ENCODE results near the gene DISC1. TPM values are rescaled to one million over a fixed set of nuclear protein-coding genes. Genes with fewer than 3 reads are reported as not detected.
"Not testable (repeated sequence)": the region's sequence is repeated elsewhere in the genome, so short reads cannot be mapped to it uniquely, and the experiment has no call there.

Gene DISC1
- total and polyA plus RNA-seq, 2 donors (not counting 1 experiment from before 2014, with no cell fraction given), result 2.7 to 4.3 TPM

- no peaks in the 10 kb centered on the region for H3K27me3 Mint-ChIP-seq
- H3K9me3 Mint-ChIP-seq (ENCODE audit: insufficient read depth), result peaks cover 2% of the 10 kb centered on the region
- Histone ChIP-seq H3K4me1 (ENCODE audit: control insufficient read depth in 2 of 2, insufficient read depth in 2 of 2, low read length in 2 of 2) (no peaks in the 10 kb centered on the region), H4K20me1 (ENCODE audit: control insufficient read depth, insufficient read depth, low read length, poor library complexity, severe bottlenecking) (no peaks in the 10 kb centered on the region), H3K36me3 (replicated peaks in 1 of 2; ENCODE audit: control extremely low read depth in 1 of 2, control insufficient read depth in 1 of 2, extremely low read depth in 1 of 2, insufficient read depth in 2 of 2, low read length in 1 of 2) (no peaks in the 10 kb centered on the region), H3K27ac (ENCODE audit: low read length in 2 of 2) (no peak overlapping the region), H2AFZ (ENCODE audit: insufficient read depth, low read depth, low read length, poor library complexity, severe bottlenecking) (no peak overlapping the region), H3K9me3 (ENCODE audit: control extremely low read depth in 1 of 3, control insufficient read depth in 2 of 3, insufficient read depth in 1 of 3, low read length in 2 of 3) (peaks cover 0 to 3% (median 2%) of the 10 kb centered on the region in 3 donors), H3K27me3 (replicated peaks in 1 of 4; ENCODE audit: control extremely low read depth in 1 of 4, control insufficient read depth in 3 of 4, insufficient read depth in 4 of 4, low read length in 3 of 4) (no peaks in the 10 kb centered on the region), H3K4me3 (ENCODE audit: control extremely low read depth in 1 of 5, extremely low read depth in 1 of 5, insufficient read depth in 1 of 5, low read depth in 2 of 5, low read length in 4 of 5) (no peak overlapping the region), H3K4me2 (replicated peaks; ENCODE audit: low read depth, low read length, poor library complexity, severe bottlenecking) (no peak overlapping the region), H3K9ac (ENCODE audit: low read length) (no peak overlapping the region), H3K79me2 (ENCODE audit: control insufficient read depth, insufficient read depth, low read length) (peaks cover 3% of the 10 kb centered on the region)
- H3K27ac Mint-ChIP-seq, result no peak overlapping the region
- WGBS (ENCODE audit: insufficient coverage), result 97% methylated on average over 9 of the region's 13 CpGs
- no peaks in the 10 kb centered on the region for H3K4me1 Mint-ChIP-seq
- DNase-seq (no peak), ATAC-seq (ENCODE audit: low read depth) (no peak)
- TF ChIP-seq EZH2 (IDR thresholded peaks at IDR 0.05; ENCODE audit: borderline replicate concordance, insufficient read depth, low read depth, low read length, poor library complexity, severe bottlenecking), result no peak
- TF ChIP-seq CTCF (IDR thresholded peaks at IDR 0.05), result no peak
- intact Hi-C loops (cut with micrococcal nuclease), result no loop called here
- H3K4me3 Mint-ChIP-seq, result no peak overlapping the region
- CTCF ChIA-PET, result interaction anchor here (0.7 to 1.1 kb wide), 2 partner anchors 11 to 12 kb away, joined by 3 read pairs; no protein-coding TSS in a partner anchor
- POLR2A ChIA-PET, result no interaction called here
Measured at GRCh38 chr1:231643071-231643934, 16.7 kb downstream of the DISC1 start.

GRCh38 chr1:231643935-231644237, 17.3 kb downstream of the DISC1 start:
- Histone ChIP-seq H3K9me3 (ENCODE audit: control extremely low read depth in 1 of 3, control insufficient read depth in 2 of 3, insufficient read depth in 1 of 3, low read length in 2 of 3) (peaks cover 0 to 3% (median 2%) of the 10 kb centered on the region in 3 donors), H3K9ac (ENCODE audit: low read length) (no peak overlapping the region), H3K27me3 (replicated peaks in 1 of 4; ENCODE audit: control extremely low read depth in 1 of 4, control insufficient read depth in 3 of 4, insufficient read depth in 4 of 4, low read length in 3 of 4) (no peaks in the 10 kb centered on the region), H3K4me1 (ENCODE audit: control insufficient read depth in 2 of 2, insufficient read depth in 2 of 2, low read length in 2 of 2) (no peaks in the 10 kb centered on the region), H3K4me2 (replicated peaks; ENCODE audit: low read depth, low read length, poor library complexity, severe bottlenecking) (no peak overlapping the region), H3K27ac (ENCODE audit: low read length in 2 of 2) (no peak overlapping the region), H3K79me2 (ENCODE audit: control insufficient read depth, insufficient read depth, low read length) (peaks cover 3% of the 10 kb centered on the region), H3K4me3 (ENCODE audit: control extremely low read depth in 1 of 5, extremely low read depth in 1 of 5, insufficient read depth in 1 of 5, low read depth in 2 of 5, low read length in 4 of 5) (no peak overlapping the region), H3K36me3 (replicated peaks in 1 of 2; ENCODE audit: control extremely low read depth in 1 of 2, control insufficient read depth in 1 of 2, extremely low read depth in 1 of 2, insufficient read depth in 2 of 2, low read length in 1 of 2) (no peaks in the 10 kb centered on the region), H2AFZ (ENCODE audit: insufficient read depth, low read depth, low read length, poor library complexity, severe bottlenecking) (no peak overlapping the region), H4K20me1 (ENCODE audit: control insufficient read depth, insufficient read depth, low read length, poor library complexity, severe bottlenecking) (no peaks in the 10 kb centered on the region)
- Mint-ChIP-seq H3K27me3 (no peaks in the 10 kb centered on the region), H3K9me3 (ENCODE audit: insufficient read depth) (peaks cover 2% of the 10 kb centered on the region), H3K4me3 (no peak overlapping the region), H3K27ac (no peak overlapping the region), H3K4me1 (no peaks in the 10 kb centered on the region)
- ChIA-PET POLR2A (no interaction called here), CTCF (no interaction called here)
- DNase-seq, result no peak
- intact Hi-C loops (cut with micrococcal nuclease), result no loop called here
- TF ChIP-seq EZH2 (IDR thresholded peaks at IDR 0.05; ENCODE audit: borderline replicate concordance, insufficient read depth, low read depth, low read length, poor library complexity, severe bottlenecking) (no peak), CTCF (IDR thresholded peaks at IDR 0.05) (no peak)
- ATAC-seq (ENCODE audit: low read depth), result no peak

GRCh38 chr1:231645634-231646033, 19.0 kb downstream of the DISC1 start:
- H3K9ac ChIP-seq (ENCODE audit: low read length); POLR2A ChIA-PET; ATAC-seq (ENCODE audit: low read depth); CTCF ChIA-PET; H3K27ac Mint-ChIP-seq; H3K27ac ChIP-seq (ENCODE audit: low read length in 2 of 2); H3K4me1 Mint-ChIP-seq; DNase-seq; H3K4me3 Mint-ChIP-seq; H3K4me1 ChIP-seq (ENCODE audit: control insufficient read depth in 2 of 2, insufficient read depth in 2 of 2, low read length in 2 of 2); H3K4me3 ChIP-seq (ENCODE audit: control extremely low read depth in 1 of 5, extremely low read depth in 1 of 5, insufficient read depth in 1 of 5, low read depth in 2 of 5, low read length in 4 of 5); H3K4me2 ChIP-seq (replicated peaks; ENCODE audit: low read depth, low read length, poor library complexity, severe bottlenecking); H3K9me3 Mint-ChIP-seq (ENCODE audit: insufficient read depth); intact Hi-C loops (cut with micrococcal nuclease); H3K79me2 ChIP-seq (ENCODE audit: control insufficient read depth, insufficient read depth, low read length); H3K36me3 ChIP-seq (replicated peaks in 1 of 2; ENCODE audit: control extremely low read depth in 1 of 2, control insufficient read depth in 1 of 2, extremely low read depth in 1 of 2, insufficient read depth in 2 of 2, low read length in 1 of 2); H2AFZ ChIP-seq (ENCODE audit: insufficient read depth, low read depth, low read length, poor library complexity, severe bottlenecking); H3K9me3 ChIP-seq (ENCODE audit: control extremely low read depth in 1 of 3, control insufficient read depth in 2 of 3, insufficient read depth in 1 of 3, low read length in 2 of 3); H4K20me1 ChIP-seq (ENCODE audit: control insufficient read depth, insufficient read depth, low read length, poor library complexity, severe bottlenecking); H3K27me3 ChIP-seq (replicated peaks in 1 of 4; ENCODE audit: control extremely low read depth in 1 of 4, control insufficient read depth in 3 of 4, insufficient read depth in 4 of 4, low read length in 3 of 4): not testable (repeated sequence)
- H3K27me3 Mint-ChIP-seq, result peaks cover 15% of the 10 kb centered on the region
- 100% methylated on average over 4 of the region's 6 CpGs for WGBS (ENCODE audit: insufficient coverage)
